UCSD-AML1 (cell line): ENCODE measurements around the gene GRHL1.
"Not testable (repeated sequence)": the region's sequence is repeated elsewhere in the genome, so short reads cannot be mapped to it uniquely, and the experiment has no call there.

Source experiments
- DNase-seq: peaks from one replicate; lab custom pipeline; 2025; ENCODE audit not compliant: unreplicated experiment; lab: John Stamatoyannopoulos, UW

The GRHL1 gene

DNA sequence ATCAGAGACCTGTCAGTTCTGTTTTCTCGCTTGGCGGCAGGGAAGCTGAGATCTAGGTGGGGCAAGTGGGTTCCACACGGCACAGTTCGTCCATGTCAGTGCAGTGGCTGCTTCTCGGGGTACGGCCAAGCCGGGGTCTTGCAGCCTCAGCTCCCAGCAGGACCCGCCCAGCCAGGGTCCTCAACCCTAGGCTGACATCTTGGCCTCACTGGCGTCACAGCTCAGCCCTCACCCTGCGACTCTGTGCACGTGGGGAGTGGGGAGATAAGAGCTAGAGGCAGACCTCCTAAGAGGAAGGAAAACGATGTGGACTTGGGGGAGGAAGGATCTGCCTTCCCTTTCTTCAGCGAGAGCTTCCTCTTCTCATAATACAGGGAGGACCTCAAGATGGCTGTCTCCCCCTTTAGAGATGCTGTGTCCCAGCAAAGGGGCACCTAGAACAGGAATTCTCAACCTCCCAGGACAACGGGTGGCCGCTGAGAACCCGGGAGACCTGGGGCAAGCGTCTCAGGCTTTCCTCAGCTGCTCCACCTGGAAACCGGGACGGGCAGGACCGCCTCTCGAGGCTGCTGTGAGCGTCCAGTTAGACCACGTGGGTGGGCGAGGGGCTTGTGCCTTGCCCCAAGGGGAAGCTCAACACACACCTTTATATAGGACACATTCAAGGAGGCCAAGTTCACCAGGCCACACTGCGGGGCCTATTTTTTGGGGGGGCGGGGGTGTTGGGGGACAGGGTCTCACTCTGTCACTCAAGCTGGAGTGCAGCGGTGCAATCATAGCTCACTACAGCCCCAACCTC, 68.3 kb downstream of the GRHL1 start:
- DNase-seq, result peak; percentile 35

DNA sequence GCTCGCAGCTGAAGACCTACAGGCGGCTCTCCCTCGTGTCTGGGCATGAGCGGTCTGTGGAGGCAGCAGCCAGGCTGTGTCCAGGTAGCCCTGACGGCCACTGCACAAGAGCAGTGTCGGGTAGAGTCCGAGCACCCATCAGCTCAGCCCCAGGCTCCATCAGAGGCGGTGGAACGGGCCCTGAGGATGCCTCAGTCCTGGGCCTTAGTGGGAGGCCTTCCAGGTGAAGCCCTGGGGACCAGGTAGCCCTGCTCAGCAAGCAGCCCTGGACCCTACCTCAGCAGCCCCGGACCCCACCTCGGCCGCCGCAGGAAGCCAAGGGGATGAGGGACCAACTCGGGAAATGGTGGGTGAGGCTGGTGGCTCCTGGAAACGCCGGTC, 70.5 kb downstream of the GRHL1 start:
- no peak for DNase-seq

DNA sequence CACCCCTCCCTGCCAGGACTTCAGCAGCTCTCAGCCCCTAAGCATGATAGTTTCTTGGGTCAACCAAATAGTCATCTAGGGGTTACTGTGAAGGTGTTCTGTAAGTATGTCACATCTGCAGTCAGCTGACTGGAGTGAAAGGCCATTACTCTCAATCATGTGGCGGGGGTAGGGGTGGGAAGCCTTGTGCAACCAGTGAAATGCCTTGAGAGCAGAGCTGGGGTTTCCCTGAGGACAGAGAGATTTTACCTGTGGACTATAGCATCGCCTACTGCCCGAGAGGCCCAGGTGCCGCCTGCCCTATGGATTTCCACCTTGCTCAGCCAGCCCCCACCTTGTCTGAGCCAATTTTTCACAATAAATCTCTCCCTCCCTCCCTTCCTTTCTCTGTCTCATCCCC, 71.0 kb downstream of the GRHL1 start:
- DNase-seq, result no peak

DNA sequence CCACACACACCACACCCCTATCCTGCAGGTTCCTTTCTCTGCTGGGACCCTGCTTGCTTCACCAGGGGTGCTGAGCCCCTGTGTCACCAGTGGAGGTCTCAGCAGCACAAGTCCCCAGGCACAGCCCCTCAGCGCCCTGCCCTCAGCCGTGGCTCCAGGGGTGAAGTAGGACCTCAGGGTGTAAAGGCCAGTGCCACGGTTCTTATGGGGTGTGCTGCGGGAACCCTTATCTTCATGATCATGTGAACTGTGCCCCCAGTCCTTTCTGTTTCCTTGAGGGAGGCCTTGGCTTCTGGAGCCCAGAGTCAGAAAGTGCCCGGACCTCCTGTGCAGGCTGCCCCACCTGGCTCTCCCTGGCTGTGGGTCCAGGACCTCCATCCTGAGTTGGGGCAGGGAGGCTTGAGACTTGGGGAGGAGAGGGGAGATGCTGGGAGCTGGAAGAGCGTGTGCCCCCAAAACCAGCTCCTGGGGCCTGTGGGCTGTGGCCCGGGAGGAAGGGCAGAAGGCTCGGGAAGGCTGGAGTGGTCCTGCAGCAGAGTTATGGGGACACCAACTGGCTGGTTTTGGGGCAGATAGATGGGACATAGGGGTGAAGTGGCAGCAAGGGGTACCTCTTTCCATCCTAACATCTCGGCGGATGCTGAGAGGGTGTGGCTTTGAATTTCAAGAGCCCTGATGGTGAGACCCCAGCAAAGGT, 71.6 kb downstream of the GRHL1 start:
- no peak for DNase-seq

DNA sequence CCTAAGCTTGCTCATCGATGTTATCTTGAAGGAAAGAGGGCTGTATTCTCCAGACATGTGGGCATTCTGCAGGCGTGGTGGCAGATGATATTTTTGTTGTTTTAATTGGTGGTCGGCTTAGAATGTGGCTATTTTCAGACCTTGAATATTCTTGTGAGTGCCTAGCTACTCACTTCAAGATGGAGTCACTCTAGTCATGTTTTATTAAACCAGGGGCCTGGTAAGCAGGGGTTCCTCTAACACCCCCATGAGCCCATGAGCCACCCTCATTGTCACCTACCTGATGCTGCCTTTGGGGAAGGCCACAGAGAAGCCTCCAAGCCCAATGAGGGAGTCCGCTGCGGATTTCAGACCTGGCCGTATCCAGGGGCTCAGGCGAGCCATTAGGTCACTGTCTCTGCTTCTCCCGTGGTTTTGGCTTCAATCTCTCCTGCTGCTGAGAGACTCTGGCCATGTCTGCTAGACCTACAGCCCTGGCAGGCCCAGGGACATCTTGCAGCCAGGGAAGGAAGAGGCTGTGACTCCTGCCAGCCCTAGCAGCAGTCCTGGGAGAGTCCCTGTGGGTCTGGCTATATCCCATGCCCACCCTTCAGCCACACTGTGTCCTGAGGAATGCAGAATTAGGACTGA, 75.6 kb downstream of the GRHL1 start:
- no peak for DNase-seq

DNA sequence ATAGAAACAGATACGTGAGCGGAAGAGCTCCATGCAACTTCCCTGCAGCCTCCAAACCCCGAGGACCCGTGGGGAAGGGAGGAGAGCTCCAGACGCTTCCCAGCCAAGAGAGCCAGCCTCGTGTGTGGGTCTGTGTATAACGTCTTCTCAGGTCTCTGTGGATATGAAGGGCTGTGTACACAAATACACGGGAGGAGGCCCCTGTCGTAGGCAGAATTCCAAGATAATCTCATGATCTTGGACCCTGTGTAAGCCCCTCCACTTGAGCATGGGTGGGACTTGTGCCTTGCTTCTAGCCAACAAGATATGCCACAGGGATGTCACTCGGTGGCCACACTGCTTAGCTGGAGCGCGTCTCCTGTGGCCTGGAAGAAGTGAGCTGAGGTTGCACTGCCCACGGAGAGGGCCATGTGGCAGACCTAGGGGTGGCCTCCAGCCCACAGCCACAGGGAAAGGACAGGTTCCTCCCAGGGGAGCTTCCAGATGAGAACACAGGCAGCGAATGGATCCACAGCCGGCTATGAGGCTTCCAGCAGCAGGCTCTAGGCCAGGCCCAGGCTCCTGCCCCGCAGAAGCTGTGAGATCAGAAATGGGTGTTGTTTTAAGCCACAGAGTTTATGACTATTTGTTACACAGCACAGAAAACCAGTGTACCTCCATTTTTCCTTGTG, 76.3 kb downstream of the GRHL1 start:
- no peak for DNase-seq

DNA sequence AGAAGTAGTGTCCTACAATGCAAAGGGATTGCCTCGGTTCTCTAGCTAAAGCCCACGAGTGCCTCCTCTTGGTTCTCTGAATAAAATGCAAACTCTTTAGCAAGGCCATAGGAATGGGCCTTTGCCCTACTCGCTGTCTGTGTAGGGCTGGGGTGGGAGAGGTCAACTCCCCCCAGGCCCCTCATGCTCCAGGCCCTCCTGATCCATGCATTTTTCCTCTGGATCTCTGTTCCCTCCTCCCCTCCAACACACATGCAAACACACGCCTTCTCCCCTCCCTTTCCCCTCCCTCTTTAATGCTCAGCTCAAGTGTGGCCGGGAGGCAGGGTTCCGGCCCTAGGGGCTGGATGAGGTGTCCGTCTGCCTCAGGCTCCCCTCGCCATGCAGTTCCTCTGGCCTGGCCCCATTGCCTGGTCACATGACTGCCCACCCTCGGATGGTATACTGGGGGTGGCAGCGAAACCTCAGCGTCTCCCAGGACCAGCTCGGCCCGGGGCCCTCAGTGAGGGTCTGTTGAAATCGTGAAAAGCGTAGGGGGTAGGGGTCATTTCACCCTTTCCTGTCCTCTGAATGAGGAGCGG, 77.0 kb downstream of the GRHL1 start:
- DNase-seq, result no peak

DNA sequence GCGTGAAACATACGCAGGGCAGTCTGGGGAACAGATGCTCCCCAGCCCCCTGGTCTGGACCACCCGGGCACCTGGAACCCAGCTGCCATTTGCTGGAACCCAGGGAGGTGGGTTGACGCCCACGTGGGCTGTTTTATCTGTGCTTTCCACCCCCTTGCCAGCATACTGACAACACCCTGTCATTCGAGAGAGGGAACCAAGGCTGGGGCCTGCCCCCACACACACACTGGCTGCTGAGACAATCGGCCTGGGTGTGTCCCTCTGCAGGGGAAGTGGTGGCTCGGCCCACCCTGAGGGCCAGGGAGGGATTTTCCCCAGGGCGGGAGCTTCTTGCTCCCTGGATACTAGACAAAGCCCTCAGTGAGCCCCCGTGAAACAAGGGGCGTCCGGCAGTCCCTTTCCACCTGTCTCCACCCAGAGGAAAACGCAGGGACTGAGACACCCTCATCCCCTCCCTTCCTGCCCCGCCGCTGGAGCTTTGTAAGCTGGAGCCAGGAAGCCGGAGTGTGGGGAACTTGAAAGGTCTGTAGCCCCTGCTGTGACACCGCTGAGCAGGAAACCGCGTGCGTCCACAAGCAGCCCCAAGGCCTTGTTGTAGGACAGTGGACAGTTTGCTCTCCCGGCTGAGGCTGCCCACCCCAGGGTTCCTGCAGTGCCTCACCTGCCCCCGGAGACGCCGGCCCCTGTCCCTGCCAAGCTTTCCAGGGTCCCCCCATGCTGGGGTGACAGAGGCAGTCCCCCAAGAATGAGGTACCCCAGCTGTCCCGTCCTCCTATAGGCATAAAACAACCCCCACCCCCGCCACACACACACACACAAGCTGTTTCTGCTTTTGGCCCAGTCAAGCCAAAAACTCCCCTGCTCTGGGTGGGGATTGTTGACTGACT, 77.7 kb downstream of the GRHL1 start:
- DNase-seq, result peak; percentile 72

DNA sequence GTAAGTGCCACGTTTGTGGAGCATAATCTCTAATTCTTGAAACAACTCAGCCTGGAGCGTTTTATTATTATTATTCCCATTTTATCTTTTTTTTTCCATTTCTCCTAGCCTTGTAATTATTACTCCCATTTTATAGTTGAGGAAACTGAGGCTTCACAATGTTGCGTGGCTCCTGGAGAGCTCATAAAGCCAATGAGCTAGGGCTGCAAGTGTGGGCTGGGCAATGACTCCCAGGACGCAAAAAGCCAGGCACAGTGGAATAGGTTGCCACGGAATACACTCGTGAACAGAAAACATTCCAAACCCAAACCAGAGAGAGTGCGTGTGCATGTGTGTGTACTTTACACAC, 78.4 kb downstream of the GRHL1 start:
- no peak for DNase-seq

DNA sequence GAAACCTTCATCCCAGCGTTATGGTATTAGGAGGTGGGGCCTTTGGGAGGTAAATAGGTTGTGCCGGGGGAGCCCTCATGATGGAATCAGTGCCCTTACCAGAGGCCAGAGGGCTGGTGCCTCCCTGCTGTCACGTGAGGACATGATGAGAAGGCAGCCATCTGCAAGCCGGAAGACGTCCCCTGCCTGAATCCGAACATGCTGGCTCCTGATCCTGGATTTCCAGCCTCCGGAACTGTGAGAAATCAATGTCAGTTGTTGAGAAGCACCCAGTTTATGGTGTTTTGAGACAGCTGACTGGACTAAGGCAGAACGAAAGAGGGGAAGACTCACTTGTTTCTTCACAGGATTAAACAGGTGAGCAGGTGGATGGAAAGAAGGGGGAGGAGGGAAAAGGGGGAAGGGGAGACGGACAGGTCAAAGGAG, 78.8 kb downstream of the GRHL1 start:
- DNase-seq, result no peak

DNA sequence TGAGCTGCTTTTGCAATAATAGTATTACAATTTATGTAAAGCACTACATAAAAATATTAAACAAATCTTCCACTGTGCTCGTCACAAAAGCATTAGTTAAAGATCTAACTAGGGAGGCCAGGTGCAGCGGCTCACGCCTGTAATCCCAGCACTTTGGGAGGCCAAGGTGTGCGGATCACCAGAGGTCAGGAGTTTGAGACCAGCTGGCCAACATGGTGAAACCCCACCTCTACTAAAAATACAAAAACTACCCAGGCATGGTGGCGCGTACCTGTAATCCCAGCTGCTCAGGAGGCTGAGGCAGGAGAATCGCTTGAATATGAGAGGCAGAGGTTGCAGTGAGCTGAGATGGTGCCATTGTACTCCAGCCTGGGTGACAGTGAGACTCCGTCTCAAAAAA, 79.3 kb downstream of the GRHL1 start:
- not testable (repeated sequence) for DNase-seq

DNA sequence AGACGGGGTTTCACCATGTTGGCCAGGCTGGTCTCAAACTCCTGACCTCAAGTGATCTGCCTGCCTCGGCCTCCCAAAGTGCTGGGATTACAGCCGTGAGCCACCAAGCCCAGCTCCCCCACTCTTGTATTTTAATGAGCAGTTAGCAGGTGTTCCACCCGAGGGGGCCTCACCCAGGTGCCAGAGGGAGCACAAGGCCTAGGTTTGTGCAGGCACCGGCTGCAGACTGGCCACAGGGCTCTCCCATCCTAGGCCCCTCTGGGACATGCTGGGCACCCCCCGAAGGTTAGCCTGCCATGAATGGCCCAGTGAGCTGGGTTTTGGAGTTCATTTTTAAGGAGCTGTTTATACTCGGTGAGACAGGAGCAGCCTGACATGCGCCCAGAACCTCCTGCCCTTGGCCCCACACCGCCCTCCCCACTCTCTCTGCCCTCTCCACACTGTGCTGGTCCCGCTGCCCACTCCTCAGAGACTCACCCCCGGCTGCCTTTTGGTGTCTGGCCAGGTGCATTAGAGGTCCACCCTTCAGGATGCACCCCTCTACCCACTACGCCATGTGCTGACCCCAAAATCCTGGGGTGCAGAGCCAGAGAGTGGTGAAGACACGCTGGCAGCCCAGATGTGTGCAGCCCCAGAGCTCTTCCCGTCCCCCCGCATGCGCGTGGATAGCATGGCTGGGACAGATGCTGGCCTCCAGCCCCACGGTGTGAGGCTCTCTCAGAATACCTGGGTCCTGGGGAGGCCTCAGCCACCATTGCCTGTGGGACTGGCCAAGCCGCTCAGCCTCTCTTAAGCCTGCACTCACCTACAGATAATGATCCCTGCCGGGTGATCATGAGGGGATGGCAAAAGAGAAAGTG, 80.6 kb downstream of the GRHL1 start:
- no peak for DNase-seq

DNA sequence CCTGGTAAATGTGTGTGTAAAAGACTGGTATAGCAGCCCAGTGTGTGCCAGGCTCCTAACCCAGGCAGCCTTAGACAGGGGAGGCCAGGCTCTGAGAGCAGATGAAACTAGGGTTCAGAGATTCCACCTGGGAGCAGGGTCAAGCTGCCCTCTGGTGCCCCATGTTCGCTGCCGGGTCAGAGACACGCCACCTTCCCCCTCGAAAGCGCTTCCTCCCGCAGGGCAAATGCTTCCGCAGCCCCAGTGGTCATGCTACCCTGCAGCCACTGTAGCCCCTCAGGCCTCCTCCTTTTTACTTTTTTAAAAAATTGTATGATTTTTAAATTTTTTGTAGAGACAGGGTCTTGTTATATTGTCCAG, 81.2 kb downstream of the GRHL1 start:
- DNase-seq, result no peak

DNA sequence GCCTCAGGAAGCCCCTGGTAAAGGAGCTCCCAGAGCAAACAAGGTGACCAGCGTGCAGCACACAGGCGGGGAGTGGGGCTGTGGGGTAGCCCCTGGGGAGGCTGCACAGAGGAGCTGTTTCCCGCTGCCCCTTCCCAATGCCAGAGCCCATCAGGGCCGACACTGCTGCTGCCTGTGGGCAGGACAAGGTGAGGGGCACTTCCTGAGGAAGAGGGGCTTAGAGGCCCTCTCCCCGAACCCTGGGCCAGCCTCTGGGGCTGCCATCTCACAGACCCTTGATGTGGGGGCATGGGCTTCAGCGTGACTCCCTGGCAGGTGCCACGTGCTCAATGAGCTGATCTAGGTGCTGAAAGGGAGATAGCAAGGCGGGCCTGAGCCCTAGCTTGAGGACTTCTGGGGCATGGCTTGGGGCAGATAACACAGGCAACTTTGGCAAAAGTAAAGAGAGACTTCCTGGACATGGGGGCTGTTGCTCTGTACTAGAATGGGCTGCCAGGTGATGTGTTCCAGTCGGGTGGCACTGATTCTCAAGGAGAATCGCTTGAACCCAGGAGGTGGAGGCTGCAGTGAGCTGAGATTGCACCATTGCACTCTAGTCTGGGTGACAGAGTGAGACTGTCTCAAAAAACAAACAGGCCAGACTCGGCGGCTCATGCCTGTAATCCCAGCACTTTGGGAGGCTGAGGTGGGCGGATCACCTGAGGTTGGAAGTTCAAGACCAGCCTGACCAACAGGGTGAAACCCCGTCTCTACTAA, 81.9 kb downstream of the GRHL1 start:
- DNase-seq, result no peak

DNA sequence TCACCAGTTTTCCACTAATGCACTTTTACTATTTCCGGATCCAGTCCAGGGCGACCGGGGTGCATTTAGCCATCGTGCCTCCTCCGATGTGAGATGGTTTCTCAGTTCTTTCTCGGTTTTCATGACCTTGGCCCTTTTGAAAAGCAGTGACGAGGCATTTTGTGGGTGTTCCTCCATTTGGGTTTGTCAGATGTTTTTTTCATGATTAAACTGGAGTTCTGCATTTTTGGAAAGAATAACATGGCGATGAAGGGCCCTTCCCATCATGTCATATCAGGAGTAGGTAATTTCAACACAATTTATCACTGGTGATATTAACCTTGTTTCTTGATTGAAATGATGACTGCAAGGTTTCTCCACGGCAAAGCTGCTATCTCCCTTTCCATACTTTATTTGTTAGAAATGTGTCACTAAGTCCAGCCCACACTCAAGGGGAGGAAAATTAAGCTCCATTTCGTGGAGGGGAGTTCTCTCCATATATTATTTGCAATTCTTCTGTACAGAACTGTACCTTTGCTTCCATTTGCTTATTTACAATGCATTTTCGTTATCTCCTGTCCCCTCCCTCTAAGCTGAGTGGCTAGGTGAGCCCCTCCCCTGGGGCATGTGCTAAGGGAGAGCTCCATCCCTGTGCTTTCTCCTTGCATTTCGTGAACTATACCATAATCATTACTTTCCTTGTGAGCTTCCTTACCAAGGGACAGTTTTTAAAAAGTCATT, 83.0 kb downstream of the GRHL1 start:
- DNase-seq, result no peak

DNA sequence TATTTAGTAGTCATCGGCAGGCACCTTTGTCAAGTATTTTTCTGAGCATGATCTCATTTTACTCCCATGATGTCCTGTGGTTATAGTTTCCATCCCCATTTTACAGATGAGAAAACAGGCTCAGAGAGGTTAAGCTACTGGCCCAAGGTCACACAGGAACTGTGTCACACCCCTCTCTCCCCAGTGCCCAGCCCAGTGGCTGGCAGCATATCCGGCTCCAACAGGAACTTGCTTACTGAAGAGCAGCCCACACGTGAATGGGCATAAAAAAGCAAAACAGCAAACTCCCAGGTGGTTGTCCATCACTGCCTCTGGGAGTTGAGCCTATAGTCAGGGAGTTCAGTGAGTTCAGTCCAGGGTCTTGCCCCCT, 83.5 kb downstream of the GRHL1 start:
- DNase-seq, result no peak

DNA sequence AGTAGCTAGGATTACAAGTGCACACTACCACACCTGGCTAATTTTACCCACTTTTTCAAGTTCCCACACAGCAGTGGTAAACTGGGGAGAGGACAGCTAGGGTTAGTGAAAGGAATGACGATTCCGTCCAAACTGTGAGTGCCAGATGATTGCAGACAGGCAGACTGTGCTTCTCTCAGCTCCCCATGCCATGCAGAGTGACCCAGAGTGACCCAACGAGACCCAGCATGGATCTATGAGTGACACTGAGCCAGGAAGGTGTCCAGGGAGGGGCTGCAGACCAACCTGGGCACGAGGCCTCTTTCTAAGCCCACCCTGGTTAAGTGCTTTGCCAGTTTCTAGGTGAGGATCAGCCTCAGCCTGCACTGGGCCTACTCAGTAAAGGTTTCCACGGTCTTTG, 84.1 kb downstream of the GRHL1 start:
- no peak for DNase-seq
